ENCODE data around the gene GP9.

DNA sequence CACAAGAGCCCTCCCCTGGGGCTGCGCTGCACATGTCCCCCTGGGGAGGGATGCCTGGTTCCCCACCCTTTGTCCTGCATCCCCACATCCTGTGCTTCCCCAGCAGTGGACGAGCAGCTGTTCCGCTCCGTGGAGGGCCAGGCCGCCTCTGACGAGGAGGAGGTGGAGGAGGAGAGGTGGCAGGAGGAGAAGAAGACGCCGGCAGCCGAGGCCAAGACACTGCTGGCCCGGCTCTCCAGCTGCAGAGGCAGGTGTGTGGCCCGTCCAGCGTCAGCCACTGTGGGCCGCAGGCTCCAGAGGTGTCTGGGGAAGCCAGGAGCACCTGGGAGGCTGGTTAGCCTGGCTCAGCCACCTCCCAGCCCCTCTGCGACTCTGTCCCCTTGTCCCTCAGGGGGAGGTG is 27.9 kb upstream of the GP9 start:
- TF ChIP-seq POLR2A (IDR thresholded peaks at IDR 0.05), result no peak
- no peak for TF ChIP-seq CTCF (IDR thresholded peaks at IDR 0.05 in 8 of 11, conservative IDR thresholded peaks at IDR 0.05 in 3 of 11)
- TF ChIP-seq POLR2AphosphoS5 (IDR thresholded peaks at IDR 0.05), result peak in 1 of 3 donors; percentile 4

Measured in spleen (tissue), 7 donors.